HepG2 (cell line): Measurements from ENCODE around the gene CCDC77. TPM values are rescaled to one million over a fixed set of nuclear protein-coding genes. Genes with fewer than 3 reads are reported as not detected.

Experiments
- ATF3 ChIP-seq: sonication (generic); formaldehyde crosslinking; IDR thresholded peaks from 2 replicates; pipeline ENCODE4 v1.4.0; 2020; ENCODE audit warnings: missing genetic modification reagents
- CERS6 ChIP-seq: sonication (generic); formaldehyde crosslinking; IDR thresholded peaks from 2 replicates; pipeline ENCODE4 v1.5.0; 2020; ENCODE audit warnings: missing genetic modification reagents
- CREM ChIP-seq, 2 experiments: sonication (generic) in 1 of 2; formaldehyde crosslinking in 1 of 2; IDR thresholded peaks; 2 replicates each; pipeline versions ENCODE4 v1.4.0 to v1.6.1; 2016 to 2020; ENCODE audit warnings: antibody characterized with exemption in 1 of 2, mild to moderate bottlenecking in 1 of 2, missing genetic modification reagents in 1 of 2
- E2F5 ChIP-seq: sonication (generic); formaldehyde crosslinking; conservative IDR thresholded peaks from 2 replicates; pipeline ENCODE4 v1.4.0; 2020; ENCODE audit warnings: missing genetic modification reagents
- HDAC6 ChIP-seq: fragments of 200-600 bp; sonication (generic); IDR thresholded peaks from 2 replicates; pipeline ENCODE4 v1.7.0; 2017; ENCODE audit warnings: mild to moderate bottlenecking, antibody characterized with exemption, low read length, low read depth
- HNRNPK ChIP-seq: fragments of 200-400 bp; formaldehyde crosslinking; IDR thresholded peaks from 2 replicates; pipeline ENCODE4 v1.6.1; 2018; ENCODE audit warnings: low read length, low read depth, moderate library complexity, mild to moderate bottlenecking; ENCODE audit not compliant: poor library complexity, severe bottlenecking
- HOMEZ ChIP-seq: IDR thresholded peaks from 2 replicates; pipeline ENCODE4 v1.6.1; 2016; ENCODE audit warnings: low read depth
- MAX ChIP-seq: IDR thresholded peaks from 2 replicates; pipeline ENCODE4 v1.6.1; 2012; ENCODE audit warnings: inconsistent platforms
- PCBP1 ChIP-seq: fragments of 200-400 bp; formaldehyde crosslinking; IDR thresholded peaks from 2 replicates; pipeline ENCODE4 v1.6.1; 2017; ENCODE audit warnings: mild to moderate bottlenecking, low read depth, low read length, borderline replicate concordance
- PHF20 ChIP-seq: sonication (generic); formaldehyde crosslinking; IDR thresholded peaks from 2 replicates; pipeline ENCODE4 v1.5.0; 2020; ENCODE audit warnings: mild to moderate bottlenecking, missing genetic modification reagents
- POLR2AphosphoS2 ChIP-seq: IDR thresholded peaks from 2 replicates; pipeline ENCODE4 v1.6.1; 2011; ENCODE audit warnings: low read depth, low read length, improper control_type of control experiment
- RBFOX2 ChIP-seq: fragments of 200-400 bp; formaldehyde crosslinking; IDR thresholded peaks from 2 replicates; pipeline ENCODE4 v1.6.1; 2017; ENCODE audit warnings: low read depth, mild to moderate bottlenecking, low read length
- SNRNP70 ChIP-seq: fragments of 200-400 bp; formaldehyde crosslinking; IDR thresholded peaks from 2 replicates; pipeline ENCODE4 v1.6.1; 2017; ENCODE audit warnings: mild to moderate bottlenecking, low read depth, low read length, moderate library complexity
- SRSF1 ChIP-seq: fragments of 200-400 bp; formaldehyde crosslinking; optimal IDR thresholded peaks from 2 replicates; pipeline ENCODE3; 2017; ENCODE audit warnings: mild to moderate bottlenecking, low read depth, low read length, moderate library complexity
- XRCC5 ChIP-seq: fragments of 200-400 bp; formaldehyde crosslinking; optimal IDR thresholded peaks from 2 replicates; pipeline ENCODE3; 2017; ENCODE audit warnings: mild to moderate bottlenecking, low read length
- ZBTB38 ChIP-seq: sonication (generic); formaldehyde crosslinking; IDR thresholded peaks from 2 replicates; pipeline ENCODE4 v1.5.1; 2020; ENCODE audit warnings: mild to moderate bottlenecking, missing genetic modification reagents
- ZFP91 ChIP-seq: sonication (generic); formaldehyde crosslinking; IDR thresholded peaks from 2 replicates; pipeline ENCODE4 v1.9.0; 2022; ENCODE audit warnings: missing genetic modification reagents, mild to moderate bottlenecking, borderline replicate concordance
- ZIK1 ChIP-seq: sonication (generic); formaldehyde crosslinking; IDR thresholded peaks from 2 replicates; pipeline ENCODE4 v1.5.0; 2020; ENCODE audit warnings: mild to moderate bottlenecking, low read depth, missing genetic modification reagents, borderline replicate concordance
- ZMAT3 ChIP-seq: sonication (generic); formaldehyde crosslinking; conservative IDR thresholded peaks from 2 replicates; pipeline ENCODE4 v1.7.0; 2021; ENCODE audit warnings: missing genetic modification reagents
- ZMYM3 ChIP-seq: sonication (generic); formaldehyde crosslinking; IDR thresholded peaks from 2 replicates; pipeline ENCODE4 v1.5.1; 2020; ENCODE audit warnings: mild to moderate bottlenecking, missing genetic modification reagents
- ZNF224 ChIP-seq: sonication (generic); formaldehyde crosslinking; IDR thresholded peaks from 2 replicates; pipeline ENCODE4 v1.5.0; 2020; ENCODE audit warnings: mild to moderate bottlenecking, missing genetic modification reagents
- ZNF562 ChIP-seq: sonication (generic); formaldehyde crosslinking; IDR thresholded peaks from 2 replicates; pipeline ENCODE4 v1.8.0; 2022; ENCODE audit warnings: missing genetic modification reagents, borderline replicate concordance
- ZNF619 ChIP-seq: sonication (generic); formaldehyde crosslinking; IDR thresholded peaks from 2 replicates; pipeline ENCODE4 v1.4.0; 2020; ENCODE audit warnings: mild to moderate bottlenecking, missing genetic modification reagents
- polyA plus RNA-seq, 8 experiments: library from polyadenylated mRNA; depleted of rRNA in 3 of 8; stranded (reverse) in 7 of 8; unstranded in 1 of 8; fragments of >200 nt; fragmentation: Illumina TruSeq in 4 of 8; extraction: Trizol in 4 of 8; gene quantifications; 2 replicates each; pipeline versions ENCODE4 v1.2.1 to v1.2.3, GENCODE V29; 2011 to 2016; ENCODE audit warnings: low read depth in 4 of 8, missing spikeins in 1 of 8, mixed read lengths in 1 of 8; ENCODE audit not compliant: insufficient read depth in 1 of 8
- total RNA-seq, 5 experiments: library from RNA; depleted of rRNA; stranded (reverse); fragments of >200 nt; fragmentation: Illumina TruSeq; extraction: Trizol; gene quantifications; 2 replicates each; pipeline ENCODE4 v1.2.3, GENCODE V29; 2016; ENCODE audit warnings: low read depth in 1 of 5

Gene CCDC77
- total and polyA plus RNA-seq, 2 of the 13 experiments (the other 11 are each of a cell fraction or from before 2014, with no cell fraction given), result 6.4 to 16.4 TPM

- TF ChIP-seq ZIK1 (0 out of 2 replicates have a peak, but pooled peaks have one; percentile 26), CREM (IDR thresholded peaks at IDR 0.05) (peak; percentile 95), CREM (CRISPR knock-in tag; IDR thresholded peaks at IDR 0.05) (peak; percentile 67; the same call in 1 of the 2 replicates), HNRNPK (no peak), RBFOX2 (peak; percentile 80), ZNF224 (CRISPR knock-in tag) (no peak), PHF20 (peak; percentile 96), SNRNP70 (no peak), ZFP91 (peak; percentile 90), HDAC6 (no peak), ZNF562 (CRISPR knock-in tag) (no peak), HOMEZ (CRISPR knock-in tag) (no peak), PCBP1 (peak; percentile 99), POLR2AphosphoS2 (no peak), MAX (peak; percentile 80), E2F5 (CRISPR knock-in tag) (0 out of 2 replicates have a peak, but pooled peaks have one; percentile 46), XRCC5 (peak; percentile 68), ZMYM3 (CRISPR knock-in tag) (0 out of 2 replicates have a peak, but pooled peaks have one; percentile 20), ZNF619 (CRISPR knock-in tag) (peak; percentile 31; the same call in 1 of the 2 replicates), SRSF1 (no peak), ZBTB38 (0 out of 2 replicates have a peak, but pooled peaks have one; percentile 30), ATF3 (0 out of 2 replicates have a peak, but pooled peaks have one; percentile 9), CERS6 (CRISPR knock-in tag) (no peak), ZMAT3 (CRISPR knock-in tag) (no peak)
These were observed 12.0 kb upstream of the CCDC77 start, which contains the start of gene KDM5A (continued) for GRCh38 chr12:389142-390096.
